ENCODE data around the gene FKBP11. TPM values are rescaled to one million over a fixed set of nuclear protein-coding genes. Genes with fewer than 3 reads are reported as not detected.
A peak's percentile ranks its signal among the peaks of the same experiment; 100 is the strongest.

The FKBP11 gene
- total and polyA plus RNA-seq, 9 donors = 18.3 to 37.3 (median 22.4) TPM

- Histone ChIP-seq H3K9me3 (replicated peaks; ENCODE audit: control insufficient read depth, low read depth, low read length) (no peaks in the 10 kb centered on the region), H3K36me3 (ENCODE audit: control insufficient read depth, insufficient read depth, low read length) (peaks cover 10% of the 10 kb centered on the region), H3K4me1 (ENCODE audit: control insufficient read depth, insufficient read depth, low read length) (peaks cover 14% of the 10 kb centered on the region), H3K27ac (ENCODE audit: low read length) (peak overlapping the region; percentile 96), H3K27me3 (ENCODE audit: control insufficient read depth, insufficient read depth, low read length) (peaks cover 4% of the 10 kb centered on the region), H3K4me3 (ENCODE audit: low read length) (peak overlapping the region; percentile 100)
- 0% methylated on average over 16 of the region's 29 CpGs for WGBS (ENCODE audit: insufficient coverage)
- peak; percentile 99 for DNase-seq
Measured at GRCh38 chr12:48956279-48957140, 31.2 kb upstream of the FKBP11 start.

GRCh38 chr12:48954841-48955501, 29.7 kb upstream of the FKBP11 start:
- H3K9me3 ChIP-seq (replicated peaks; ENCODE audit: control insufficient read depth, low read depth, low read length) = no peaks in the 10 kb centered on the region
- H3K27ac ChIP-seq (ENCODE audit: low read length) = no peak overlapping the region
- peaks cover 10% of the 10 kb centered on the region for H3K36me3 ChIP-seq (ENCODE audit: control insufficient read depth, insufficient read depth, low read length)
- H3K4me1 ChIP-seq (ENCODE audit: control insufficient read depth, insufficient read depth, low read length) = peaks cover 14% of the 10 kb centered on the region
- H3K27me3 ChIP-seq (ENCODE audit: control insufficient read depth, insufficient read depth, low read length) = no peaks in the 10 kb centered on the region
- no CpG with 5 or more reads among the region's 3 CpGs for WGBS (ENCODE audit: insufficient coverage)
- DNase-seq = no peak
- H3K4me3 ChIP-seq (ENCODE audit: low read length) = no peak overlapping the region

- H3K4me1 ChIP-seq (ENCODE audit: control insufficient read depth, insufficient read depth, low read length) = peaks cover 14% of the 10 kb centered on the region
- H3K9me3 ChIP-seq (replicated peaks; ENCODE audit: control insufficient read depth, low read depth, low read length) = no peaks in the 10 kb centered on the region
- no peak overlapping the region for H3K4me3 ChIP-seq (ENCODE audit: low read length)
- WGBS (ENCODE audit: insufficient coverage) = 100% methylated on average over 1 of the region's 3 CpGs
- no peak overlapping the region for H3K27ac ChIP-seq (ENCODE audit: low read length)
- no peak for DNase-seq
- peaks cover 10% of the 10 kb centered on the region for H3K36me3 ChIP-seq (ENCODE audit: control insufficient read depth, insufficient read depth, low read length)
- H3K27me3 ChIP-seq (ENCODE audit: control insufficient read depth, insufficient read depth, low read length) = no peaks in the 10 kb centered on the region
Measured at GRCh38 chr12:48954061-48954460, 28.8 kb upstream of the FKBP11 start.

GRCh38 chr12:48952691-48953090, 27.4 kb upstream of the FKBP11 start:
- Histone ChIP-seq H3K27ac (ENCODE audit: low read length) (no peak overlapping the region), H3K4me1 (ENCODE audit: control insufficient read depth, insufficient read depth, low read length) (peaks cover 11% of the 10 kb centered on the region), H3K9me3 (replicated peaks; ENCODE audit: control insufficient read depth, low read depth, low read length) (no peaks in the 10 kb centered on the region), H3K36me3 (ENCODE audit: control insufficient read depth, insufficient read depth, low read length) (peaks cover 10% of the 10 kb centered on the region), H3K27me3 (ENCODE audit: control insufficient read depth, insufficient read depth, low read length) (no peaks in the 10 kb centered on the region), H3K4me3 (ENCODE audit: low read length) (no peak overlapping the region)
- no peak for DNase-seq
- WGBS (ENCODE audit: insufficient coverage) = 90% methylated on average over 3 of the region's 4 CpGs

GRCh38 chr12:48947727-48948126, 22.4 kb upstream of the FKBP11 start:
- no peak for DNase-seq
- H3K36me3 ChIP-seq (ENCODE audit: control insufficient read depth, insufficient read depth, low read length) = peaks cover 14% of the 10 kb centered on the region
- no peaks in the 10 kb centered on the region for H3K9me3 ChIP-seq (replicated peaks; ENCODE audit: control insufficient read depth, low read depth, low read length)
- no peak overlapping the region for H3K27ac ChIP-seq (ENCODE audit: low read length)
- H3K4me3 ChIP-seq (ENCODE audit: low read length) = no peak overlapping the region
- WGBS (ENCODE audit: insufficient coverage) = 93% methylated on average over 2 of the region's 3 CpGs
- no peaks in the 10 kb centered on the region for H3K27me3 ChIP-seq (ENCODE audit: control insufficient read depth, insufficient read depth, low read length)
- no peaks in the 10 kb centered on the region for H3K4me1 ChIP-seq (ENCODE audit: control insufficient read depth, insufficient read depth, low read length)

- 79% methylated on average over 4 of the region's 6 CpGs for WGBS (ENCODE audit: insufficient coverage)
- H3K9me3 ChIP-seq (replicated peaks; ENCODE audit: control insufficient read depth, low read depth, low read length) = no peaks in the 10 kb centered on the region
- no peaks in the 10 kb centered on the region for H3K4me1 ChIP-seq (ENCODE audit: control insufficient read depth, insufficient read depth, low read length)
- H3K36me3 ChIP-seq (ENCODE audit: control insufficient read depth, insufficient read depth, low read length) = peaks cover 7% of the 10 kb centered on the region
- no peak overlapping the region for H3K4me3 ChIP-seq (ENCODE audit: low read length)
- H3K27ac ChIP-seq (ENCODE audit: low read length) = no peak overlapping the region
- no peak for DNase-seq
- H3K27me3 ChIP-seq (ENCODE audit: control insufficient read depth, insufficient read depth, low read length) = no peaks in the 10 kb centered on the region
Measured at GRCh38 chr12:48946943-48947342, 21.7 kb upstream of the FKBP11 start.

GRCh38 chr12:48946205-48946604, 20.9 kb upstream of the FKBP11 start:
- DNase-seq = no peak
- Histone ChIP-seq H3K27me3 (ENCODE audit: control insufficient read depth, insufficient read depth, low read length) (no peaks in the 10 kb centered on the region), H3K36me3 (ENCODE audit: control insufficient read depth, insufficient read depth, low read length) (peaks cover 14% of the 10 kb centered on the region)

GRCh38 chr12:48943221-48943620, 17.9 kb upstream of the FKBP11 start:
- no peaks in the 10 kb centered on the region for H3K9me3 ChIP-seq (replicated peaks; ENCODE audit: control insufficient read depth, low read depth, low read length)

More at GRCh38 chr12:48946205-48946604, 20.9 kb upstream of the FKBP11 start:
- no peak overlapping the region for H3K27ac ChIP-seq (ENCODE audit: low read length)
- no peaks in the 10 kb centered on the region for H3K9me3 ChIP-seq (replicated peaks; ENCODE audit: control insufficient read depth, low read depth, low read length)
- H3K4me3 ChIP-seq (ENCODE audit: low read length) = no peak overlapping the region
- no peaks in the 10 kb centered on the region for H3K4me1 ChIP-seq (ENCODE audit: control insufficient read depth, insufficient read depth, low read length)

GRCh38 chr12:48940181-48940580, 14.9 kb upstream of the FKBP11 start:
- Histone ChIP-seq H3K4me3 (ENCODE audit: low read length) (no peak overlapping the region), H3K27me3 (ENCODE audit: control insufficient read depth, insufficient read depth, low read length) (no peaks in the 10 kb centered on the region), H3K9me3 (replicated peaks; ENCODE audit: control insufficient read depth, low read depth, low read length) (no peaks in the 10 kb centered on the region), H3K27ac (ENCODE audit: low read length) (no peak overlapping the region), H3K36me3 (ENCODE audit: control insufficient read depth, insufficient read depth, low read length) (peaks cover 63% of the 10 kb centered on the region), H3K4me1 (ENCODE audit: control insufficient read depth, insufficient read depth, low read length) (no peaks in the 10 kb centered on the region)
- no peak for DNase-seq
- no CpG with 5 or more reads among the region's 3 CpGs for WGBS (ENCODE audit: insufficient coverage)

More at GRCh38 chr12:48943221-48943620, 17.9 kb upstream of the FKBP11 start:
- no peak for DNase-seq
- no peaks in the 10 kb centered on the region for H3K27me3 ChIP-seq (ENCODE audit: control insufficient read depth, insufficient read depth, low read length)
- H3K36me3 ChIP-seq (ENCODE audit: control insufficient read depth, insufficient read depth, low read length) = peaks cover 43% of the 10 kb centered on the region
- H3K4me1 ChIP-seq (ENCODE audit: control insufficient read depth, insufficient read depth, low read length) = no peaks in the 10 kb centered on the region
- WGBS (ENCODE audit: insufficient coverage) = no CpG with 5 or more reads among the region's 4 CpGs
- H3K4me3 ChIP-seq (ENCODE audit: low read length) = no peak overlapping the region
- H3K27ac ChIP-seq (ENCODE audit: low read length) = no peak overlapping the region

- no peaks in the 10 kb centered on the region for H3K27me3 ChIP-seq (ENCODE audit: control insufficient read depth, insufficient read depth, low read length)
- no peak for DNase-seq
- no peak overlapping the region for H3K27ac ChIP-seq (ENCODE audit: low read length)
- no peaks in the 10 kb centered on the region for H3K4me1 ChIP-seq (ENCODE audit: control insufficient read depth, insufficient read depth, low read length)
- no peaks in the 10 kb centered on the region for H3K9me3 ChIP-seq (replicated peaks; ENCODE audit: control insufficient read depth, low read depth, low read length)
- no peak overlapping the region for H3K4me3 ChIP-seq (ENCODE audit: low read length)
- 84% methylated on average over 7 of the region's 7 CpGs for WGBS (ENCODE audit: insufficient coverage)
- H3K36me3 ChIP-seq (ENCODE audit: control insufficient read depth, insufficient read depth, low read length) = peaks cover 75% of the 10 kb centered on the region
Measured at GRCh38 chr12:48938805-48939204, 13.5 kb upstream of the FKBP11 start.

All from muscle of leg (tissue), 11 donors.